Omental fat pad (tissue), 4 donors: ENCODE measurements around the gene PCCA. TPM values are rescaled to one million over a fixed set of nuclear protein-coding genes. Genes with fewer than 3 reads are reported as not detected.

Source experiments
- ATAC-seq: fragments of 150-250 bp; one replicate; pipeline ENCODE4 v1.9.1; 2016; ENCODE audit warnings: mild to moderate bottlenecking, moderate library complexity; ENCODE audit not compliant: low FRiP score
- DNase-seq: peaks from one replicate; pipeline ENCODE4 v3.0.0-alpha.2; 2019; ENCODE audit warnings: low spot score
- total RNA-seq, 4 donors: library from RNA; depleted of rRNA; stranded (reverse); fragments of >200 nt; gene quantifications; one replicate each; pipeline ENCODE4 v1.1.0, GENCODE V29; 2016
- TF ChIP-seq, protein P1 (sequence below), 3 donors: fragments of 450-650 bp; IDR thresholded peaks; one replicate each; pipeline ENCODE4 v1.5.1; 2016 to 2017; ENCODE audit warnings: antibody characterized with exemption in 3 of 3, mild to moderate bottlenecking in 3 of 3, moderate library complexity in 2 of 3

The PCCA gene
- total RNA-seq, 4 donors from 2014 or later: 27.5 to 61.6 (median 49.2) TPM

DNA sequence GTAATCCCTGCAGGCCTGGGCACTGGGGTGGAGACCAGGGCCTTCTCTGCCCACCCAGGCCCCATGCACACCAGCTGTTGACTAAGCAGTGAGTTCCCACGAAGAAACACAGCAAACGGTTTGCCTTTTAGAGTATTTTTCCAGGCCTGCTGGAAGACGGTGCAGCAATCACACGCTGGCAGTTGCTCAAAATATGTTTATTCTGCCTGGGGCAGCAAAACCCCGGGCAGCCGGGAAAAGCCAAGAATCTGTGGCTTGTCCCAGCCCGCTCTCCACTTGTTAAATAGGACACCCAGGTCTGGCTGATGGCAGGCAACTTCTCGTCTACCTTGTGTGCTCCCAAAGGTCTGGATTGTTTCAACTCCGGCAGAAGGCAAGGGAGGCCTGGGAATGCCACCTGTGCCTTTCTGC is 458.9 kb downstream of the PCCA start:
- TF ChIP-seq, protein P1, sequence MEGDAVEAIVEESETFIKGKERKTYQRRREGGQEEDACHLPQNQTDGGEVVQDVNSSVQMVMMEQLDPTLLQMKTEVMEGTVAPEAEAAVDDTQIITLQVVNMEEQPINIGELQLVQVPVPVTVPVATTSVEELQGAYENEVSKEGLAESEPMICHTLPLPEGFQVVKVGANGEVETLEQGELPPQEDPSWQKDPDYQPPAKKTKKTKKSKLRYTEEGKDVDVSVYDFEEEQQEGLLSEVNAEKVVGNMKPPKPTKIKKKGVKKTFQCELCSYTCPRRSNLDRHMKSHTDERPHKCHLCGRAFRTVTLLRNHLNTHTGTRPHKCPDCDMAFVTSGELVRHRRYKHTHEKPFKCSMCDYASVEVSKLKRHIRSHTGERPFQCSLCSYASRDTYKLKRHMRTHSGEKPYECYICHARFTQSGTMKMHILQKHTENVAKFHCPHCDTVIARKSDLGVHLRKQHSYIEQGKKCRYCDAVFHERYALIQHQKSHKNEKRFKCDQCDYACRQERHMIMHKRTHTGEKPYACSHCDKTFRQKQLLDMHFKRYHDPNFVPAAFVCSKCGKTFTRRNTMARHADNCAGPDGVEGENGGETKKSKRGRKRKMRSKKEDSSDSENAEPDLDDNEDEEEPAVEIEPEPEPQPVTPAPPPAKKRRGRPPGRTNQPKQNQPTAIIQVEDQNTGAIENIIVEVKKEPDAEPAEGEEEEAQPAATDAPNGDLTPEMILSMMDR (IDR thresholded peaks at IDR 0.05): no peak
- DNase-seq (no peak), ATAC-seq (no peak)

- DNase-seq: no peak
- ATAC-seq: no peak
- TF ChIP-seq, protein P1 (IDR thresholded peaks at IDR 0.05): no peak
These were observed 460.4 kb downstream of the PCCA start for GRCh38 chr13:100549316-100549715.

DNA sequence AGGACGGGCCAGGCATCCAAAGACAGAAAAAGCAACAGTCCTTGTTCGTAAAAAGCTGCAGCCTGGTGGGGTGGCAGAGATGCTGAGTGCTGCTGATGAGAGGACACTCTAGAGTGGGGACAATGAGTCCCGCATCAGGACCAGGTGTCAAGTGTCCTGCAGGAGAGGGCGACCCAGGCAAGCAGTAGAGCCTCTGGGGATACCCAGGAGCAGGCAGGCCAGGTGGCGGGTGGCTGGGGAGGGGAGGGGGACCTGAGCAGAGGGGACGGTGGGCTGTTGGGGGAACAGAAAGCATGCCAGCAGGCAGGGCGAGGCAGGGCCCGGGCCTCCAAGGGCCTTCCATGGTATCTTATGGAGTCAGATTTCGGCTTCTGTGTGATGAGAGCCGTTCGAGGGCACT is 463.9 kb downstream of the PCCA start:
- no peak for ATAC-seq
- no peak for DNase-seq
- TF ChIP-seq, protein P1 (IDR thresholded peaks at IDR 0.05): no peak

- TF ChIP-seq, protein P1 (IDR thresholded peaks at IDR 0.05): no peak
- ATAC-seq: no peak
- DNase-seq: no peak
These were observed 471.0 kb downstream of the PCCA start for GRCh38 chr13:100559886-100560285.

- DNase-seq: no peak
- TF ChIP-seq, protein P1 (IDR thresholded peaks at IDR 0.05): no peak
- ATAC-seq: no peak
These were observed 471.7 kb downstream of the PCCA start for GRCh38 chr13:100560498-100561157.

DNA sequence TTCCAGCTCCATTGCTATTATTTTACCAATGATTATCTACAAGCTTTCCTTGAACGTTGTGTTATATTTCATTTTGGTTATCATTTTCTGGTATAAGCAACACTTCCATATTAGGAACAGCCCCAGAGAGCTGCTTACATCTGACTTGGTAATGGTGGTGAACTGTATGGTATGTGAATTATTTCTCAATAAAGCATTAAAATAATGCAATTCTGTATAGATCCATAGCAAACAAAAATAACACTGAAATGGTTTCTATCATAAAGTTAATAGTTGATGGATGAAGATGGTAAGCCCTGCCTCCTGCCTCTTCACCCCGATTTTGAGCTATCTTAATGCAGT is 472.2 kb downstream of the PCCA start:
- ATAC-seq (no peak), DNase-seq (no peak)
- TF ChIP-seq, protein P1 (IDR thresholded peaks at IDR 0.05): no peak

DNA sequence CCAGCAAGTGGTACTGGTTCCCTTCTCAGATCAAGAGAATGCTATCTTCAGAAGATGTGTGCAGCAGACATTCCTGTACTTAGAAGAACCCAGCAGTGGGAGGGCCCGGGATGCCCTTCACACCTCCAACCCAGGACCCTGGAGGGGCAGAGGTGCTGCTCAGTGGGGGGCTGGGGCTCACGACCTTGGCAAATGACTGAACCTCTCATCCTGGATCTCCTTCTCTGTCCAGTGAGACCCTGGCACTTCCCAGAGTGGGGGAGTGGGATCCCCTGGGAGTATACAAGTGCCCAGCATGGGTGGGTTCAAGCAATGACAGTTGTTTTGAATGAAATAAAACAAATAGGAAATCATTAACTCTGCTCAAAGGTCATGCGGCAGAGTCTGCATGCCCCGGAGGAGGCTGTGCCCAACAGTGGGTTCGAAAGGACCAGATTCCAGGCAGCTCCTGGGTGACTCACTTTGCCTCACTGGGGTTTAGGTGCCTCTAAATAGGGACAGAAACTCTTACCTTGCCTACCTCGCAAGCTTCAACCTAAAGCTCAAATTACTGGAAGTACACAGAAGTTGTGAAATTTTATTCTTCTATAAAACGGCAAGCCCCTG is 472.8 kb downstream of the PCCA start:
- DNase-seq: no peak
- TF ChIP-seq, protein P1 (IDR thresholded peaks at IDR 0.05): no peak
- ATAC-seq: no peak
